Epithelial cell of proximal tubule (primary cell): ENCODE results near the gene ATP8B4. TPM values are rescaled to one million over a fixed set of nuclear protein-coding genes. Genes with fewer than 3 reads are reported as not detected.

Source experiments
- DNase-seq: peaks from one replicate; pipeline ENCODE4 v3.0.0-alpha.2; 2011; ENCODE audit warnings: low read depth
- H3K4me3 ChIP-seq: 2 replicates; pipeline ENCODE4 v1.5.1; 2011; ENCODE audit warnings: low read depth, mild to moderate bottlenecking, low read length
- total RNA-seq: library from RNA; depleted of rRNA; stranded (reverse); fragments of >200 nt; gene quantifications from 2 replicates; pipeline ENCODE4 v1.2.3, GENCODE V29; 2015
- TF ChIP-seq, protein P1 (sequence below): conservative IDR thresholded peaks from 2 replicates; pipeline ENCODE4 v1.5.1; 2012; ENCODE audit warnings: low read depth, mild to moderate bottlenecking, low read length

The ATP8B4 gene
- not detected in 2 replicates for total RNA-seq

DNA sequence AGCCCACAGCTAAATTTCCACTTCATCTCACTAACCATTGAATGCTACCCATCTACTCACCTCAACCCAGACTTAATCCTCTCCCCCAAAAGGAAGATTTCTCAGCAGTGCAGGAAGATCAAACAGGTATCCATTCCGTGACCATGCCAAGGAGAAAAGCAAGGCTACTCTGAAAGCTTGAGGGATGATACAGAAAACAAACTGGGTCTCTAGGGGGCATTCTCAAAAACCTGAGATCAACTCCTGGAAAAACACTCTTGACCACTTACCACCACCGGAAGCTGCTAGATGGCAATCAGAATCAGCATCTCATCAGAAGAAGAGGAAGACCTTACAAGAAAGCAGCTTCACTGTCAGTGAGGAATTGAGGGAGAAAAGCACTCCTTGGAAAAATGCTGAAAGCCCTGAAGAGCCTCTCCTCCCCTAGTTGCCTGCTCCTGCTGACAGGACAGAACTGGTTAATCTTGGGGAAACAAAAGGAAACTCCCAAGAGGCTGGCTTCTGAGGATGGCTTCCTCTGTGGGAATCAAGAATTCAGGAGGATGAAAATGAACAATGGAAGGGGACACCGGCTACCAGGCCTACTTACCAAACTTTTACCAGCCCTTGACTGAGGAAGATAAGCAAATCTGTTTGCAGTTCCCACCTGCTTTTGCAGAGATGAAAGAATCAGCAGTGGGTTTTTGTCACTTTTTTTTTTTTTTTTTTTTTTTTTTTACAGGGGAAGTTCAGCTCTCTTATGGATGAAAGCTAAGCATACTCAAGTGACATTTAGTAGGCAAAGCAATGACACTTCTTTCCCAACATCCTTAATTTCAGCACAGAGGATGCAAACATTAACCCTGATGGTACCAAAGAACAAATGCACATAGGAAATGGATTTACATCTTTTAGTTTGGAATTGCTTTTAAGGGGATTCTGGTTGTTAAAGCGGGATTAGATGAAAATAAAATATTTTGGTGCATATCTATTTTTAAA is at the start of gene ATP8B4:
TSS of gene ATP8B4 (minus strand) at position 171 of the 978 bp plus-strand sequence. CDS start 12,267 bp downstream, outside the sequence.
- no peak within 1 kb of the TSS for H3K4me3 ChIP-seq
- DNase-seq = no peak
- TF ChIP-seq, protein P1, sequence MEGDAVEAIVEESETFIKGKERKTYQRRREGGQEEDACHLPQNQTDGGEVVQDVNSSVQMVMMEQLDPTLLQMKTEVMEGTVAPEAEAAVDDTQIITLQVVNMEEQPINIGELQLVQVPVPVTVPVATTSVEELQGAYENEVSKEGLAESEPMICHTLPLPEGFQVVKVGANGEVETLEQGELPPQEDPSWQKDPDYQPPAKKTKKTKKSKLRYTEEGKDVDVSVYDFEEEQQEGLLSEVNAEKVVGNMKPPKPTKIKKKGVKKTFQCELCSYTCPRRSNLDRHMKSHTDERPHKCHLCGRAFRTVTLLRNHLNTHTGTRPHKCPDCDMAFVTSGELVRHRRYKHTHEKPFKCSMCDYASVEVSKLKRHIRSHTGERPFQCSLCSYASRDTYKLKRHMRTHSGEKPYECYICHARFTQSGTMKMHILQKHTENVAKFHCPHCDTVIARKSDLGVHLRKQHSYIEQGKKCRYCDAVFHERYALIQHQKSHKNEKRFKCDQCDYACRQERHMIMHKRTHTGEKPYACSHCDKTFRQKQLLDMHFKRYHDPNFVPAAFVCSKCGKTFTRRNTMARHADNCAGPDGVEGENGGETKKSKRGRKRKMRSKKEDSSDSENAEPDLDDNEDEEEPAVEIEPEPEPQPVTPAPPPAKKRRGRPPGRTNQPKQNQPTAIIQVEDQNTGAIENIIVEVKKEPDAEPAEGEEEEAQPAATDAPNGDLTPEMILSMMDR = no peak

DNA sequence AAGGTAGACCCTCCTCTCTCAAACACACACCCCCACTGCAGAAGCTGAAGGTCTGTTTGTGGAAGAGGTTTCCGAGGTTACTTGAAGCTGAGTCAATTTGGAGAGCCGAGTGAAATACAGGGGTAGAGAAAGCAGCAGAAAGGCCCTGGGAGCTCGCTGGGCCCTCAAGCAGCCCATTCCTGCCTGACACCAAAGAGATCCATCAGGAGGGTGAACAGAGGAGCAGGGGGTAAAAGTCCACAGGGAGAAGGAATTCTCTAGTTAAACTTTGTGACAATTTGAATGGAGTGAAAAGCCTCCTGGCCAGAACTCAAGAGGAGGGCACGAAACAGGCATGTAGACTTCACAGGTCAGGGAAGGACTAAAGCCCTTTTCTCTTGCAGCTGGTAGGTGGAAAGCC is 49.3 kb upstream of the ATP8B4 start:
- H3K4me3 ChIP-seq = no peak overlapping the region
- no peak for DNase-seq
- TF ChIP-seq, protein P1 = no peak

GRCh38 chr15:50167110-50167509 is 48.1 kb upstream of the ATP8B4 start:
- TF ChIP-seq, protein P1 = no peak
- no peak for DNase-seq
- H3K4me3 ChIP-seq = no peak overlapping the region

DNA sequence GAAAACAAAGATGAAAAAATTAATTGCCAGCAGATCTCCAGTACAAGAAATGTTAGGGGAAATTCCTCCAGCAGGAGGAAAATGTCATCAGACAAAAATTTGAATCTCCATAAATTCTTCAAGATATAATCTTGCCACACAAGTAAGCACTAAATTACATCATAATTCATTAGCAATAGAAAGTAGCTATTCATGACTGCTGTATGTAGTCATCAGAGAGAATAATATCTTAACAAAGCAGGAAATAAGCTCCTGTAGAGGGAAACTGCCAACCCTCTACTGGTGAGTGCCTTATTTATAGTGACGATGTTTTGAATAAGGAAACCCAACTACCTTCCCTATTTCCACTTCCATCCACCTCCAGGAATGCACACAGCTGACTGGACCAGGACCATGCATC is 47.2 kb upstream of the ATP8B4 start:
- no peak overlapping the region for H3K4me3 ChIP-seq
- no peak for DNase-seq
- TF ChIP-seq, protein P1 = no peak

- no peak for DNase-seq
- TF ChIP-seq, protein P1 = no peak
- no peak overlapping the region for H3K4me3 ChIP-seq
Measured at GRCh38 chr15:50164458-50164857, 45.4 kb upstream of the ATP8B4 start.

- TF ChIP-seq, protein P1 = no peak
- H3K4me3 ChIP-seq = no peak overlapping the region
- DNase-seq = no peak
Measured at GRCh38 chr15:50163719-50164410, 44.8 kb upstream of the ATP8B4 start.
